ENCODE data around the gene FIP1L1.

DNA sequence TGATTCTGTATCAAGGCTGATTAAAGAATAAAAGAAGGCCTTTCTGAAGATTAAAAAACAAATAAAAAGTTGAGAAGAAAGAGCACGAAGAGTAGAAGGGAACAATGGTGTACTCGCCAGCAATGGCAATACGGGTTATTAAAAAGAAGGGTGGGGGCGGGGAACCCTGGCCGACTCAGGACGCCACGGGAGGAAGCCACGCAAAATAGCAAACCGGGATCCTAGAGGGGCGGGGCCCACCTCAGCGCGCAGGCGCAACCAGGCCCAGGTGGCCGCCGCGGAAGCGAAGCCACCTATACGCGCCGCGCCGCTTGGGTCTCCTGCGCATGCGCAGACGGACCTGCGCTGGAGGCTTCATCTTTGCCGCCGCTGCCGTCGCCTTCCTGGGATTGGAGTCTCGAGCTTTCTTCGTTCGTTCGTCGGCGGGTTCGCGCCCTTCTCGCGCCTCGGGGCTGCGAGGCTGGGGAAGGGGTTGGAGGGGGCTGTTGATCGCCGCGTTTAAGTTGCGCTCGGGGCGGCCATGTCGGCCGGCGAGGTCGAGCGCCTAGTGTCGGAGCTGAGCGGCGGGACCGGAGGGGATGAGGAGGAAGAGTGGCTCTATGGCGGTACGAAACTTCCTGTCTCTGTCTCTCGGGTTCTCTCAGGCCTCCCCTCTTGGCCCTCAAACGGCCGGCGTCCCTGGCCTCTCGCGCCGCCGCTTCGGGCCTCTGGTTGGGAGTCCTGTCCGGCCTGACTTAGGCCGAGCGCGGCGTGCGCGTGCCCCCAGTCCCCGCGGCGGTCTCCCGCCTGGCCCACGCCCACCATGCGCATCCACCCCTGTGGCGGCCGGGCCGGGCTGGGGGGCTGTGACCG is at the start of gene FIP1L1:
- TF ChIP-seq, protein P1, sequence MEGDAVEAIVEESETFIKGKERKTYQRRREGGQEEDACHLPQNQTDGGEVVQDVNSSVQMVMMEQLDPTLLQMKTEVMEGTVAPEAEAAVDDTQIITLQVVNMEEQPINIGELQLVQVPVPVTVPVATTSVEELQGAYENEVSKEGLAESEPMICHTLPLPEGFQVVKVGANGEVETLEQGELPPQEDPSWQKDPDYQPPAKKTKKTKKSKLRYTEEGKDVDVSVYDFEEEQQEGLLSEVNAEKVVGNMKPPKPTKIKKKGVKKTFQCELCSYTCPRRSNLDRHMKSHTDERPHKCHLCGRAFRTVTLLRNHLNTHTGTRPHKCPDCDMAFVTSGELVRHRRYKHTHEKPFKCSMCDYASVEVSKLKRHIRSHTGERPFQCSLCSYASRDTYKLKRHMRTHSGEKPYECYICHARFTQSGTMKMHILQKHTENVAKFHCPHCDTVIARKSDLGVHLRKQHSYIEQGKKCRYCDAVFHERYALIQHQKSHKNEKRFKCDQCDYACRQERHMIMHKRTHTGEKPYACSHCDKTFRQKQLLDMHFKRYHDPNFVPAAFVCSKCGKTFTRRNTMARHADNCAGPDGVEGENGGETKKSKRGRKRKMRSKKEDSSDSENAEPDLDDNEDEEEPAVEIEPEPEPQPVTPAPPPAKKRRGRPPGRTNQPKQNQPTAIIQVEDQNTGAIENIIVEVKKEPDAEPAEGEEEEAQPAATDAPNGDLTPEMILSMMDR (IDR thresholded peaks at IDR 0.05; ENCODE audit: poor library complexity, severe bottlenecking), result no peak
- TF ChIP-seq EZH2 (IDR thresholded peaks at IDR 0.05; ENCODE audit: borderline replicate concordance, insufficient read depth, low read length, poor library complexity, severe bottlenecking), result no peak
- peak; percentile 22 for TF ChIP-seq EP300 (conservative IDR thresholded peaks at IDR 0.05; ENCODE audit: poor library complexity, severe bottlenecking)
- peak; percentile 80 for TF ChIP-seq MXI1 (conservative IDR thresholded peaks at IDR 0.05; ENCODE audit: poor library complexity, severe bottlenecking)
- peak; percentile 87 for TF ChIP-seq POLR2AphosphoS5 (IDR thresholded peaks at IDR 0.05)
- TF ChIP-seq RAD21 (conservative IDR thresholded peaks at IDR 0.05), result peak; percentile 47
- TF ChIP-seq TAF1 (IDR thresholded peaks at IDR 0.05; ENCODE audit: low read depth), result peak; percentile 40
- TF ChIP-seq, protein P2, sequence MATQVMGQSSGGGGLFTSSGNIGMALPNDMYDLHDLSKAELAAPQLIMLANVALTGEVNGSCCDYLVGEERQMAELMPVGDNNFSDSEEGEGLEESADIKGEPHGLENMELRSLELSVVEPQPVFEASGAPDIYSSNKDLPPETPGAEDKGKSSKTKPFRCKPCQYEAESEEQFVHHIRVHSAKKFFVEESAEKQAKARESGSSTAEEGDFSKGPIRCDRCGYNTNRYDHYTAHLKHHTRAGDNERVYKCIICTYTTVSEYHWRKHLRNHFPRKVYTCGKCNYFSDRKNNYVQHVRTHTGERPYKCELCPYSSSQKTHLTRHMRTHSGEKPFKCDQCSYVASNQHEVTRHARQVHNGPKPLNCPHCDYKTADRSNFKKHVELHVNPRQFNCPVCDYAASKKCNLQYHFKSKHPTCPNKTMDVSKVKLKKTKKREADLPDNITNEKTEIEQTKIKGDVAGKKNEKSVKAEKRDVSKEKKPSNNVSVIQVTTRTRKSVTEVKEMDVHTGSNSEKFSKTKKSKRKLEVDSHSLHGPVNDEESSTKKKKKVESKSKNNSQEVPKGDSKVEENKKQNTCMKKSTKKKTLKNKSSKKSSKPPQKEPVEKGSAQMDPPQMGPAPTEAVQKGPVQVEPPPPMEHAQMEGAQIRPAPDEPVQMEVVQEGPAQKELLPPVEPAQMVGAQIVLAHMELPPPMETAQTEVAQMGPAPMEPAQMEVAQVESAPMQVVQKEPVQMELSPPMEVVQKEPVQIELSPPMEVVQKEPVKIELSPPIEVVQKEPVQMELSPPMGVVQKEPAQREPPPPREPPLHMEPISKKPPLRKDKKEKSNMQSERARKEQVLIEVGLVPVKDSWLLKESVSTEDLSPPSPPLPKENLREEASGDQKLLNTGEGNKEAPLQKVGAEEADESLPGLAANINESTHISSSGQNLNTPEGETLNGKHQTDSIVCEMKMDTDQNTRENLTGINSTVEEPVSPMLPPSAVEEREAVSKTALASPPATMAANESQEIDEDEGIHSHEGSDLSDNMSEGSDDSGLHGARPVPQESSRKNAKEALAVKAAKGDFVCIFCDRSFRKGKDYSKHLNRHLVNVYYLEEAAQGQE (IDR thresholded peaks at IDR 0.05; ENCODE audit: borderline replicate concordance), result peak; percentile 73
